Panc1 (cell line): ENCODE results near the gene LRRC1.

Source experiments
- CTCF ChIP-seq: fragments of 450-650 bp; IDR thresholded peaks from 2 replicates; pipeline ENCODE4 v1.5.1; 2017; ENCODE audit warnings: mild to moderate bottlenecking
- POLR2AphosphoS5 ChIP-seq: IDR thresholded peaks from 2 replicates; pipeline ENCODE4 v1.6.1; 2012; ENCODE audit warnings: mild to moderate bottlenecking, low read depth, low read length, moderate library complexity
- REST ChIP-seq, 2 experiments: IDR thresholded peaks; 2 replicates each; pipeline ENCODE4 v1.6.1; 2011 to 2012; ENCODE audit warnings: low read depth in 2 of 2, control low read depth in 1 of 2, low read length in 1 of 2, mild to moderate bottlenecking in 1 of 2, moderate library complexity in 1 of 2; ENCODE audit not compliant: insufficient read depth in 1 of 2
- SIN3A ChIP-seq: IDR thresholded peaks from 2 replicates; pipeline ENCODE4 v1.6.1; 2012; ENCODE audit warnings: low read depth, mild to moderate bottlenecking, low read length, moderate library complexity, borderline replicate concordance; ENCODE audit not compliant: insufficient read depth
- TCF7L2 ChIP-seq: IDR thresholded peaks from 2 replicates; pipeline ENCODE4 v1.6.1; 2011; ENCODE audit warnings: mild to moderate bottlenecking, low read depth, low read length, inconsistent platforms

GRCh38 chr6:53956068-53956711 lies 161.4 kb downstream of the LRRC1 start:
- TF ChIP-seq CTCF (peak; percentile 89), TCF7L2 (no peak), REST (IDR thresholded peaks at IDR 0.05; ENCODE audit: insufficient read depth in 1 of 2, low read depth in 2 of 2, low read length in 1 of 2) (no peak), POLR2AphosphoS5 (no peak), SIN3A (no peak)
